Measurements from ENCODE around the gene GNG7. TPM values are rescaled to one million over a fixed set of nuclear protein-coding genes. Genes with fewer than 3 reads are reported as not detected.
"Not testable (repeated sequence)": the region's sequence is repeated elsewhere in the genome, so short reads cannot be mapped to it uniquely, and the experiment has no call there.

Gene GNG7
- total and polyA plus RNA-seq, 7 donors, result 1.2 to 8.0 (median 2.6) TPM

- no peaks in the 10 kb centered on the region for H3K36me3 ChIP-seq
- no peak for DNase-seq
- peaks cover 0 to 13% (median 3%) of the 10 kb centered on the region in 4 donors for H3K4me1 ChIP-seq
- 83 to 94% methylated on average over 6 of the region's 6 CpGs for WGBS, 2 donors
- H3K9me3 ChIP-seq, result no peaks in the 10 kb centered on the region
- H3K4me3 ChIP-seq, result no peak overlapping the region
- no peaks in the 10 kb centered on the region for H3K27me3 ChIP-seq
- no peak for TF ChIP-seq POLR2A (IDR thresholded peaks at IDR 0.05)
- no peak for TF ChIP-seq POLR2AphosphoS5 (IDR thresholded peaks at IDR 0.05)
- TF ChIP-seq EP300 (IDR thresholded peaks at IDR 0.05), result no peak
- H3K27ac ChIP-seq, result no peak overlapping the region
- intact Hi-C loops (cut with DNase I), result no loop called here
Measured at GRCh38 chr19:2519482-2519881, 183.0 kb downstream of the GNG7 start.

GRCh38 chr19:2518856-2519255 is 183.6 kb downstream of the GNG7 start:
- H3K36me3 ChIP-seq; H3K27me3 ChIP-seq; H3K4me3 ChIP-seq; intact Hi-C loops (cut with DNase I); H3K4me1 ChIP-seq; H3K9me3 ChIP-seq; DNase-seq; H3K27ac ChIP-seq: not testable (repeated sequence)
- 81 to 88% methylated on average over 11 of the region's 11 CpGs for WGBS, 2 donors

- DNase-seq, result no peak
- intact Hi-C loops (cut with DNase I), result no loop called here
- TF ChIP-seq POLR2A (IDR thresholded peaks at IDR 0.05), result no peak
- no peak for TF ChIP-seq EP300 (IDR thresholded peaks at IDR 0.05)
- TF ChIP-seq CTCF (IDR thresholded peaks at IDR 0.05), result no peak
- TF ChIP-seq POLR2AphosphoS5 (IDR thresholded peaks at IDR 0.05), result no peak
- Histone ChIP-seq H3K36me3 (no peaks in the 10 kb centered on the region), H3K9me3 (no peaks in the 10 kb centered on the region), H3K27me3 (no peaks in the 10 kb centered on the region), H3K4me3 (no peak overlapping the region), H3K27ac (no peak overlapping the region), H3K4me1 (no peaks in the 10 kb centered on the region)
- WGBS, 2 donors, result 68 to 69% methylated on average over 35 of the region's 35 CpGs
Measured at GRCh38 chr19:2517881-2518601, 184.5 kb downstream of the GNG7 start.

GRCh38 chr19:2516727-2517126 is 185.8 kb downstream of the GNG7 start:
- Histone ChIP-seq H3K36me3 (no peaks in the 10 kb centered on the region), H3K4me1 (no peaks in the 10 kb centered on the region), H3K27me3 (no peaks in the 10 kb centered on the region), H3K4me3 (no peak overlapping the region), H3K27ac (no peak overlapping the region), H3K9me3 (no peaks in the 10 kb centered on the region)
- intact Hi-C loops (cut with DNase I), result no loop called here
- TF ChIP-seq POLR2A (IDR thresholded peaks at IDR 0.05), result no peak
- WGBS, 2 donors, result 77 to 85% methylated on average over 18 of the region's 18 CpGs
- no peak for DNase-seq

GRCh38 chr19:2514981-2515518 is 187.4 kb downstream of the GNG7 start:
- no peak for DNase-seq
- Histone ChIP-seq H3K27me3 (no peaks in the 10 kb centered on the region), H3K36me3 (no peaks in the 10 kb centered on the region), H3K27ac (no peak overlapping the region), H3K9me3 (no peaks in the 10 kb centered on the region), H3K4me1 (no peaks in the 10 kb centered on the region), H3K4me3 (no peak overlapping the region)
- intact Hi-C loops (cut with DNase I), result no loop called here
- 90 to 95% methylated on average over 16 of the region's 16 CpGs for WGBS, 2 donors
- TF ChIP-seq POLR2AphosphoS5 (IDR thresholded peaks at IDR 0.05), result no peak
- no peak for TF ChIP-seq EP300 (IDR thresholded peaks at IDR 0.05)
- TF ChIP-seq CTCF (IDR thresholded peaks at IDR 0.05), result no peak
- TF ChIP-seq POLR2A (IDR thresholded peaks at IDR 0.05), result no peak

GRCh38 chr19:2512523-2513431 is 189.7 kb downstream of the GNG7 start:
- intact Hi-C loops (cut with DNase I), result no loop called here
- Histone ChIP-seq H3K36me3 (no peaks in the 10 kb centered on the region), H3K27me3 (no peaks in the 10 kb centered on the region), H3K4me3 (no peak overlapping the region), H3K9me3 (no peaks in the 10 kb centered on the region), H3K4me1 (no peaks in the 10 kb centered on the region), H3K27ac (no peak overlapping the region)
- TF ChIP-seq POLR2A (IDR thresholded peaks at IDR 0.05), result no peak
- TF ChIP-seq CTCF (IDR thresholded peaks at IDR 0.05), result no peak
- no peak for TF ChIP-seq POLR2AphosphoS5 (IDR thresholded peaks at IDR 0.05)
- TF ChIP-seq EP300 (IDR thresholded peaks at IDR 0.05), result no peak
- 73 to 87% methylated on average over 41 of the region's 41 CpGs for WGBS, 2 donors
- DNase-seq, result no peak
